ENCODE measurements around the gene MEX3D.
A peak's percentile ranks its signal among the peaks of the same experiment; 100 is the strongest.

Gene MEX3D

DNA sequence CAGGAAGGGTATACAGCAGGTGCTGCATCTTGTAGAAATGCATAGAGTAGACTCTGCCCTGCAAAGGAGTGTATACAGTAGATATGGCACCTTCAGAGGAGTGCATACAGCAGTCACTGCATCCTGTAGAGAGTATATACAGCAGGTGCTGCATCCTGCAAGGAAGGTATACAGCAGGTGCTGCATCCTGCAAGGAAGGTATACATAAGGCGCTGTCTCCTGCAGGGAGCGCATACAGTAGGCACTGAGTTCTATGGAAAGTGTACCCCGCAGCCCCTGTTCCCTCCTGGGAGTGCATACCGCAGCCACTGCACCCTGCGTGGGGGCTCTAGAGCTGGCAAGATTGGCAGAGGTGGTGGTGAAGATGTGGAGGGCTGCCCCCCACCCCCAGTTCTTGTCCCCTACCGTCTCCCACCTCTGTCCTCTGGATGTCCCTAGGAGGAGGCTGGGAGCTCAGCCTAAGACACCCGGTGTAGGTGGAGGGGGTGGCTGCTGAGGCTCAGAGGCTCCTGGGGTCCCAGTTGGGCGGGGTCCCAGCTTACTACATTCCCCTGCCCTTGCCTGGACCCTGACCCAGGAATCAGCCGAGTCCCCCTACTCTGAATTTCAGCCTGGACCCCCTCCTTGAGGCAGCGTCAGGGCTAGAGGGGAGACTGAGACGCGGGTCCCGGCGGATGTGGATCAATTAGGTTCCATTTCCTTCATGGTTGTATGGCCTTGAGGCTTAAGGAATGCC, 53.0 kb downstream of the MEX3D start:
- no peak for DNase-seq

- DNase-seq = no peak
These were observed 53.8 kb downstream of the MEX3D start for GRCh38 chr19:1514295-1514661.

DNA sequence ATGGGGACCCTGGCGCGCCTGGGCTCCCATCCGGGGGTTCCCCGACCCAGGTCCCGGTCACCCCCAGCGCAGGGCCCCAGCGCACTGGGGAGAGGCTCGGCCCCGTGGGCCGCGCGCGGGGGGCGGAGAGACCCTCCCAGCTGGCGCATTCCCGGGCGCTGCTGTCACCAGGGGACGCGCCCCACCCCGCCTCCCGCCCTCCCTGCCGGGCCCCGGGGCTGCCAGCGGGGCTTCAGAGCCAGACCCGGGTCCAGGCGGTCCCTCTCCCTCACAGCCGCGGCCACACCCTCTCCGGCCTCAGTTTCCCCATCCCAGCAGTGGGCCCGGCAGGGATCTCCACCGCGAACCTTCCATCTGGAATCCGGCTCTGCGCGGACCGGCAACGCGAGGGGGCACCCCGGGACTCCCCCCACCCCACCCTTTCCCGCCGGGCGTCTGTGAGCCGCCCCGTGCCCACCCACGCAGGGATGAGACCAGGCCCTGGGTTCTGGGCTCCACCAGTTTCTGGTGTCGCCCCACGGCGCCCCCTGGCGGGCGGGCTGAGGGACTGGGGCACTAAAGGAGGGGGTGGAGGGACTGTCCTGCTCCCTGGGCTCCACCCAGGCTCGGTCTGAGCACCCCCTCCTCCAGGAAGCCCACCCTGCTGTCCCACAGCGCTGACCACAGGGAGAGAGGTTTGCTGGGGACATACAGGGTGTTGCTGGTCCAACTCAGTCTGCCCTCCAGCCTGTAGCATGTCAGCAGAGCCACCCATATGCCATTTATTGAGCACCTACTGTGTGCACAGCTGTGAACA, 54.4 kb downstream of the MEX3D start:
- no peak for DNase-seq

GRCh38 chr19:1512671-1513498, 55.2 kb downstream of the MEX3D start, which contains the start of gene ADAMTSL5:
ADAMTSL5 (minus strand) TSS chr19:1513019; CDS start chr19:1510943, 2,076 bp downstream.
- no peak for DNase-seq

GRCh38 chr19:1511318-1512317, 56.5 kb downstream of the MEX3D start:
- no peak for DNase-seq

- DNase-seq = no peak
These were observed 57.3 kb downstream of the MEX3D start for GRCh38 chr19:1510807-1511206.

- no peak for DNase-seq
These were observed 57.7 kb downstream of the MEX3D start for GRCh38 chr19:1510442-1510806.

GRCh38 chr19:1509602-1510441, 58.3 kb downstream of the MEX3D start:
- no peak for DNase-seq

- no peak for DNase-seq
These were observed 59.6 kb downstream of the MEX3D start for GRCh38 chr19:1508507-1508856.

- peak; percentile 85 for DNase-seq
These were observed 60.2 kb downstream of the MEX3D start for GRCh38 chr19:1507763-1508506.

GRCh38 chr19:1507192-1507660, 60.9 kb downstream of the MEX3D start:
- DNase-seq = no peak

GRCh38 chr19:1505991-1506881, 61.9 kb downstream of the MEX3D start:
- no peak for DNase-seq

DNA sequence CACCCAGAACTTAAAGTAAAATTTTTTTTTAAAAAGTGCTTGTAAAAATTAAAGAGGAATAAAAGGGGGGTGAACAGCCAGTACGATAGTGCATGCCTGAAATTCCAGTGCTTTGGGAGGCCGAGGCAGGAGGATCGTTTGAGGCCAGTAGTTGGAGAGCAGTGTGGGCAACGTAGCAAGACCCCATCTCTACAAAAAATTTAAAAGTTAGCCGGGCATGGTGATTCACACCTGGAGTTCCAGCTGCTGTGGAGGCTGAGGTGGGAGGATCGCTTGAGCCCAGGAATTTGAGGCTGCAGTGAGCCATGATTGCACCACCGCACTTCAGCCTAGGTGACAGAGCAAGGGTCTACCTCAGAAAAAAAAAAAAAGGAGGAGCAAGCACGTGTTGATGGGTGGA, 63.1 kb downstream of the MEX3D start:
- no peak for DNase-seq
